Jurkat, Clone E6-1 (cell line): ENCODE data around the gene CLIC4. TPM values are rescaled to one million over a fixed set of nuclear protein-coding genes. Genes with fewer than 3 reads are reported as not detected.
"Not testable (repeated sequence)": the region's sequence is repeated elsewhere in the genome, so short reads cannot be mapped to it uniquely, and the experiment has no call there.

Experiments used
- DNase-seq: peaks from one replicate; pipeline ENCODE4 v3.0.0-alpha.2; 2011; ENCODE audit warnings: low read depth, low spot score
- H3K4me3 ChIP-seq: 2 replicates; pipeline ENCODE4 v1.5.1; 2011; ENCODE audit warnings: mild to moderate bottlenecking, low read length, control low read depth, moderate library complexity
- polyA plus RNA-seq: library from polyadenylated mRNA; unstranded; fragments of >200 nt; gene quantifications from one replicate; pipeline ENCODE4 v1.2.1, GENCODE V29; 2012; ENCODE audit warnings: missing spikeins; ENCODE audit not compliant: insufficient read length, insufficient read depth

Gene CLIC4
- polyA plus RNA-seq: 34.7 TPM

DNA sequence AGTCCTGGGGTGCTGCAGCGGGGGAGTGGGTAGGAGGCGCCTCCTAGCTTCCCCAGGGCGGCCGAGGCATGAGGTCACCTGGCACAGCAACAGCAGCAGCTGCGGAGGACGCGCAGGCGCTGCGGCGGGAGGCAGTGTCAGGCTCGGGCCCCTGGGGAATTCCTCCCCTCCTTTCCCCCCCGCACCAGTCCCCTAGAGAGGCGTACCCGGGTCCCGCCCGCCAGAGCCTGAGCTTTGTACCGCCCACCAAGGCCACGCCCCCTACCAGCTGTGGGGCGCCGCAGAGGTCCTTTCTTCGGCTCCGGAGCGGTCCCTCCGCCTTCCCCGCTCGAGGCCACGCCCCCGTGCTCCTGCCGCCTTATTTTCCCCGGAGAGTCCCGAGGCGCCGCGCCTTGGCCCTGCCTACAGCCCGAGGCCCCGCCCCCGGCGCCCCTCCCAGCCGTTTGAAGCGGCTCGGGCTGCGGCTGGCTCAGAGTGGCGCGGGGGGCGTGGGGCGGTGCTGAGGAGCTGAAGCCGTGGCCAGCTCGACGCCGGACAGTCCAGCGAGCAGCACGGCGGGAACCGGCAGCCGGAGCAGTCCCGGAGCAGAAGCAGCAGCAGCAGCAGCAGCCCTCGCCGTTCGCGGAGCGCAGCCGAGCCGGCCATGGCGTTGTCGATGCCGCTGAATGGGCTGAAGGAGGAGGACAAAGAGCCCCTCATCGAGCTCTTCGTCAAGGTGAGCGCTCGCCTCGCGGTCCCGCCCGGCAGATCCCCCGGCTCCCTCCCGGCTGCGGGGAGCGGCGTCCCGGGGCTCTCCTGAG is at the start of gene CLIC4:
Gene CLIC4 (plus strand): TSS at position 537 of the 800 bp plus-strand sequence. CDS start 107 bp downstream, at position 644.
- DNase-seq: peak; percentile 96
- peak within 1 kb of the TSS; percentile 79 for H3K4me3 ChIP-seq

DNA sequence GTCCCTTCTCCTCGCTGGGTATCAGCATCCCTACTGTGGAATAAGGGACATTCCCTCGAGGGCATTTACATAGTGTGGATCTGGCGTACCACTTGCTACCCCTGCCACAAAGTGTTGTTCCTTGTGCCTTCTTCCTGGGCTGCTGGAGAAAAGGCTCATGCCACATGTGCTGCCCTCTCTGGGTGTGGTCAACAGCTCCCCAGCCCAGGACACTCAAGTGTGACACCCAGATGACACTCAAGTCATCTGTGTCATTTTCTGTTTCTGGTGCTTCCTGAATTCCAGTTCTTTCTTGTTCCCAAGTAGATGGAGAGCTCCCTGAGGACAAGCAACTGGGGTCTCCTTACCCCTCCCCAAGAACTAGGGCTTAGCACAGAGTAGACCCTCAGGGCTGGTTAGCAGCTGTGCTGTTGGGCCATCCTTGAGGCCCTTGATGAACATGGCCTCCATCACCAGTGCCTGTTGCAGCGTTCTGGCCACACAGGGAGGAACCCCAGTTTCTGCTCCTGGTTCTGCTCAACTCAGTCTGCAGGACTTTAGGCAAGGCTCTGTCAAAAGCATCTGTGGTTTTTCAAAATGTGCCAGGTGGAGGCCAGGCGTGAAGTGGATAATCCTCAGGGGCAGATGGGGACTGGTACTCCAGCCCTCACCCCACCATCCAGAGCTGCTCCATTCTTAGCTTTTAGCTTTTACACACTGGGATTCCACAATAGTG is 49.0 kb upstream of the CLIC4 start:
- no peak overlapping the region for H3K4me3 ChIP-seq
- DNase-seq: no peak

DNA sequence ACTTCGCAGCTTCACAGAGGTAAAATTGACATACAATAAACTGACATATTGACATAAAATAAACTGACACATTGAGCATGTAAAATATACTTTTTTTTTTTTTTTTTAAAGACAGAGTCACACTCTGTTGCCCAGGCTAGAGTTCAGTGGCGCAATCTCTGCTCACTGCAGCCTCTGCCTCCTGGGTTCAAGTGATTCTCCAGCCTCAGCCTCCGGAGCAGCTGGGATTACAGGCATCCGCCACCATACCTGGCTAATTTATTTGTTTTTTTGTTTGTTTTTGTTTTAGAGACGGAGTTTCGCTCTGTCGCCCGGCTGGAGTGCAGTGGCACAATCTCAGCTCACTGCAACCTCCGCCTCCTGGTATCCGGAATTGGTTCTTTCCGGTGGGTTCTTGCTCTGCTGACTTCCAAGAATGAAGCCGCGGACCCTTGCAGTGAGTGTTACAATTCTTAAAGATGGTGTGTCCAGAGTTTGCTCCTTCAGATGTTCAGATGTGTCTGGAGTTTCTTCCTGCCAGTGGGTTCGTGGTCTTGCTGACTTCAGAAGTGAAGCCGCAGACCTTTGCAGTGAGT is 48.4 kb upstream of the CLIC4 start:
- no peak overlapping the region for H3K4me3 ChIP-seq

DNA sequence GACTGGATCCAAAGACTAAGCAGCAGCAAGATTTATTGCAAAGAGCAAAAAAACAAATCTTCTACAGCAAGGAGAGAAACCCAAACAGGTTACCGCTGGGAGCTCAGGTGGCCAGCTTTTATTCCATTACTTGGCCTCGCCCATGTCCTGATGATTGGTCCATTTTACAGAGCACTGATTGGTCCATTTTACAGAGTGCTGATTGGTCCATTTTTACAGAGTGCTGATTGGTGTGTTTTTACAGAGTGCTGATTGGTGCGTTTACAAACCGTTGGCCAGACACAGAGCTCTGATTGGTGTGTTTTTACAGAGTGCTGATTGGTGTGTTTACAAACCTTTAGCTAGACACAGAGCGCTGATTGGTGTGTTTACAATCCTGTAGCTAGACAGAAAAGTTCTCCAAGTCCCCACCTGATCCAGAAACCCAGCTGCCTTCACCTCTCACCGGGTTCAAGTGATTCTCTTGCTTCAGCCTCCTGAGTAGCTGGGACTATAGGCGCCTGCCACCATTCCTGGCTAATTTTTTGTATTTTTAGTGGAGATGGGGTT is 47.7 kb upstream of the CLIC4 start:
- not testable (repeated sequence) for DNase-seq, H3K4me3 ChIP-seq

More for the DNA sequence above, 48.4 kb upstream of the CLIC4 start:
- DNase-seq: no peak

DNA sequence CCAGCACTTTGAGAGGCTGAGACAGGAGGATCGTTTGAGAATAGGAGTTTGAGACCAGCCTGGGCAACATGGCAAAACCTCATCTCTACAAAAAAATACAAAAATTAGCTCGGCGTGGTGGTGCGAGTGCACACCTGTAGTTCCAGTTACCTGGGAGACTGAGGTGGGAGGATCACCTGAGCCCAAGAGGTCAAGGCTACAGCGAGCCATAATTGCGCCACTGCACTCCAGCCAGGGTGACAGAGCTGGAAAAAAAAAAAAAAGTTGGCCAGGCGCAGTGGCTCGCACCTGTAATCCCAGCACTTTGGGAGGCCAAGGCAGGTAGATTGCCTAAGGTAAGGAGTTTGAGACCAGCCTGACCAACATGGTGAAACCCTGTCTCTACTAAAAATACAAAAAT is 46.9 kb upstream of the CLIC4 start:
- H3K4me3 ChIP-seq, DNase-seq: not testable (repeated sequence)

DNA sequence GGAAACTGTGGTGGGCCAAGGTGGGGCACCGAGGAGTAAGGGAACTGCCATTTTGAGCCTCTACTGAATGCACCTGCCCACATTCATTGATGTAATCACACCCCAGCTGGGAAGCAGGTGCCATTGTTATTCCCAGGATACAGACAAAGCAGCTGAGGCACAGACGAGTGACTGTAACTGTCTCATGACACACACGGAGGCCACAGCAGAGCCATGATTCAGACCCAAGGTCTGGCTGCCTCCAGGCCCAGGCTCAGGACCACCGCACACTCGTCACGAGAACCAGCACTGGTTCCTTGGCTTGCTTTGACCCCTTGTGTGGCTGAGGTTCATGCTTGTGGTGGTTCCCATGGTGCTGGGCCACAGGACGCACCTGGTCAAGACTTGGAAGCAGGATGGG is 45.6 kb upstream of the CLIC4 start:
- DNase-seq: no peak
- no peak overlapping the region for H3K4me3 ChIP-seq

DNA sequence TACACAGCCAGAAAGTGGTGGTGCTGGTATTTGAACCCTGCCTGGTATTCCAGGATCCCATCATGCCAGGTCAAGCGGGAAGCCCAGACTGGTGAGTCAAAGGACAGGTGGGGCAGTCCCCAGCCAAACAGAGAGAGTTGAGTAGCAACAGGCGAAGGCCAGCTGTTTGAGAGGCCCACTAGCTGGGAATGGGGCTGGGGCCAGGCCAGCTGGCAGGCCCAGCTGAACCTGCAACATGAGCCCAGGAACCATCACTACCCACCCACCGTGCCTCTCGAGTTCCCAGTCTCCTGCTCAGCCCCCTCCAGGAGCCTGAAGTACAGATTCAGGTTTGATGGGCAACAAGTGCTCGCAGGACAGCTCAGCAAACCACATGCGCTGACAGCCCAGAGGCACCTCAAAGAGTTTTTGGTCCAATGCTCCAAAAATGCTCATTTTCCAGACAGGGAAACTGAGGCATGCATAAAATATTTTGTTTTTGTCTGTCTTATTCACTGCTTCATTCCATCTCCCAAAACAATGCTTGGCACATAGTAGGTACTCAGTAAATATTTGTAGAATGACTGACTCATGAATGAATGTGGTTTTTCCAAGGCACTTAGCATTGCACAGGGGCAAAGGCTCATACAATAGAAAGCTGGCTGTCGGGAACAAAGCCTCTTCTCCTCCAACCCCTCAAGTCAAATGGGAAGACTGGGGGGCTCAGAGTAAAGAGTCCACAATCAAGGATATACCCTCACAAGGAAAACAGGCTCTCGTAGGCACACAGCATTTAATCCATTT is 42.5 kb upstream of the CLIC4 start:
- H3K4me3 ChIP-seq: no peak overlapping the region
- DNase-seq: no peak

DNA sequence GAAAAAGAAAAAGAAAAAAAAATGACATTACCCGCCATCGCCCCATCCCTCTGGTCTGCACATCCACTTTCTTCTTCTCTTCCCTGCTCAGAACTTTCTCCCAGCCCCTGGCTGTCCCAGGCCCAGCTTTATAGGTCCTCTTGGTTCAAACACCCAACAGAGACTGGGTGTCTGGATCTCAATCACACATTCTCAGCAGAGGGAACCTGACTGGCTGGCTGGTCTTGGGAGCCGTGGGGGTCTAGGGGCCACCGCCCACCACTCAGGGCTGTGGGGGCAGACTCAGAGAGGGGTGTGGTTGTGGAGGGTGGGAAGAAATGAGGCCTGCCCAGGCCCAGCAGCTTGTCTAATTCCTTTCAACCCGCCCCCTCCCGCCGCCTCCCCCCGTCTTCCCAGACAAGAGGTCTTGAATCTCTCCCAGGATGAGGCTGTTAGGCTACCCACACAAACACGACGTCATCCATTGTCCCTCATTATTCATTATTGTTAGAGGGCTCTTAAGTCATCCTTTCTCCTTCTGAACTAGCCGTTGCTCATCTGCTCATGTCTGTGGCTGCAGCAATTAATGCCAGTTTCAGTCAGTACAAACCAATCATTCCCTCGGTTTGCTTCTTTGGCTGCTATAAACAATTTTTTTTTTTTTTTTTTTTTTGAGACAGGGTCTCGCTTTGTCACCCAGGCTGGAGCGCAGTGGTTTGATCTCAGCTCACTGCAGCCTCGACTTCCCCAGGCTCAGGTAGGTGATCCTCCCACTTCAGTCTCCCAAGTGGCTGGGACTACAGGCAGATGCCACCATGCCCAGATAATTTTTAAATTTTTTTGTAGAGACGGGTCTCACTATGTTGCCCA is 40.6 kb upstream of the CLIC4 start:
- DNase-seq: no peak
- H3K4me3 ChIP-seq: no peak overlapping the region

DNA sequence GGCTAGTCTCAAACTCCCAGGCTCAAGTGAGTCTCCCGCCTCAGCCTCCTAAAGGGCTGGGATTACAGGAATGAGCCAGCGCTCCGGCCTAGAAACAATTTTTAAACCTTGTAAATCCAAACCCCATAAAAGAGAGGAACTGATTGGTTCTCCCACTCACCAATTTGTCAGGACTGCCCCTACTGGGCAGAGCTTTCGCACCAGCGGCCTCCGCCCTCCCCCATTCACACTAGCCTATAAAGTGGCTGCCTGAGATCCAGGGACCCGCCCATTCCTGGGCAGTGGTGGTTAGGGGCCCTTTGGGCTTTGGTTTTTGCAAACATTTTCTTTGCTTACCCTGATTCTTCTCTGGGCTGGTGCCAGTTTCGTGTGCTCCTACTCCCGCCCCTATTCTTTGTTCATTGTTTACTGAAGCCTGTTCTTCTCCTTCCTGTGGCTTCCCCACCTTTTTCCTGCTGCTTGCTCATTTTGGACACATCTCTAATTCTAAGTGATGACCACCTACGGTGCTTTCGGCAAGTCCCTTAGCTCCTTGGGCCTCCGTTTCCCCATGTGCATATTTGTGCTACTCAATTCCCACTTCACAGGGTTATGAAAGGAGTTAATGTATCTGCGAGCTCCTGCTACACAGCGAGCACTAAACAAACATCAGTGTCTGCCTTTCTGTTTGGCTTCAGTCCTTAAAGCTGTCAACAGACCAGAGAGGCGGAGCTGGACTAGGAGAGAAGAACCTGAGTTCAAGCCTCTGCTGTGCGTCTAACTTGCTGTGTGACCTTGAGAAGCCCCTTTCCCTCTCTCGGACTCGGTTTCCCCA is 39.8 kb upstream of the CLIC4 start:
- DNase-seq: no peak
- no peak overlapping the region for H3K4me3 ChIP-seq

DNA sequence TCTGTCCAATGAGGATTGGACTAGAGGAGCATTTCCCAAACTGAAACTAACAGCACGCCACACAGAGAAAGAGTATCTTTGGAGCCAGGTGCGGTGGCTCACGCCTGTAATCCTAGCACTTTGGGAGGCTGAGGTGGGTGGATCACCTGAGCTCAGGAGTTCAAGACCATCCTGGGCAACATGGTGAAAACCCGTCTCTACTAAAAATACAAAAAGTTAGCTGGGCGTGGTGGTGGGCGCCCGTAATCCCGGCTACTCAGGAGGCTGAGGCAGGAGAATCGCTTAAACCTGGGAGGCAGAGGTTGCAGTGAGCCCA is 39.2 kb upstream of the CLIC4 start:
- DNase-seq, H3K4me3 ChIP-seq: not testable (repeated sequence)

DNA sequence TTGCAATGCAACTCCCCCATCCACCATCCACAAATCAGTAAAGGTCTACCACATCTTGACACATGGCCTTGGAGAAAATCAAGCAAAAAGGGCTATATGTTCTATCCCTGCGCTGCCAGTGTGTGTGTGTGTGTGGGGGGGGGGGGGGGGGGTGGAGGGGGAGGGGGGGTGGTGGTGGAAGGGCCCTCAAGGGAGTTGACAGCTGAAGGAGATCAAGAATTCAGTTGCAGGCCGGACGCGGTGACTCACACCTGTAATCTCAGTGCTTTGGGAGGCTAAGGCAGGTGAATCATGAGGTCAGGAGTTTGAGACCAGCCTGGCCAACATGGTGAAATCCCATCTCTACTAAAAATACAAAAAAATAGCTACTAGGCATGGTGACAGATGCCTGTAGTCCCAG is 37.6 kb upstream of the CLIC4 start:
- DNase-seq: no peak
- H3K4me3 ChIP-seq: no peak overlapping the region

DNA sequence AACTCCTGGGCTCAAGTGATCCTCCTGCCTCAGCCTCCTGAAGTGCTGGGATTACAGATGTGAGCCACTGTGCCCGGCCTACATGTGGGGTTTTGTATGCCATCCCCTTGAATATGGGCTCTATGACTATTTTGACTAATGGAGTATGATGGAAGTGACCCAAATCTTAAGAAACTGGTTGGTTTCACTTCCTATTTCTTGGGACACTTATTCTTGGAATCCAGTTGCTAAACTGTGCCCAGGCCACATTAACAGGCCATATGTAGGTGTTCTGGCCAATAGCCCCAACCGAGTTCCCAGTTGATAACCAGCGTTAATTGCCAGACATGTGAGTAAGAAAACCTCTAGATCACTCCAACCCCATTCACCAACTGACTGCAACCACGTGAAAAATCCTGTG is 36.3 kb upstream of the CLIC4 start:
- H3K4me3 ChIP-seq: no peak overlapping the region
- DNase-seq: no peak

DNA sequence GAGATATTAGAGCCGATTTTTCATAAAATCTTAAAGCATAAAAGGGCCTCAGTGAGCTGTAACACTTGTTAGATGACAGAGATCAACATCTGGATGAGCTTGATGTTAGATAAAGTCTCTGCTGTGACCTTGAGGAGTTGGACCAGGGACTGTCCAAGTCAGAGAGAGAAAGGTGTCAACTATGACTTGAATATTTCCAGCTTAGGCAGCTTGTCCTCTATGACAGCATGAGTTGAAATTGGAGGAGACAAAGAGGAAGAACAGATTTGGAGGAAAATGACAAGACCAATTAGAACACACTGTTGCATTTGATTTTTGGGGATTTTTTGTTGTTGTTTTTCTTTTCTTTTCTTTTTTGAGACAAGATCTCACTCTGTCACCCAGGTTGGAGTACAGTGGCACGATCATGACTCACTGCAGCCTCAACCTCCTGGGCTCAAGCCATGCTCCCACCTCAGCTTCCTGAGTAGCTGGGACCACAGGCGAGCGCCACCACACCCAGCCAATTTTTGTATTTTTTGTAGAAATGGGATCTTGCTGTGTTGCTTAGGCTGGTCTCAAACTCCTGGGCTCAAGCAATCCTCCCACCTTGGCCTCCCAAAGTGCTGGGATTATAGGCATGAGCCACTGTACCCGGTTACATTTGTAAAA is 35.3 kb upstream of the CLIC4 start:
- no peak for DNase-seq
- no peak overlapping the region for H3K4me3 ChIP-seq

DNA sequence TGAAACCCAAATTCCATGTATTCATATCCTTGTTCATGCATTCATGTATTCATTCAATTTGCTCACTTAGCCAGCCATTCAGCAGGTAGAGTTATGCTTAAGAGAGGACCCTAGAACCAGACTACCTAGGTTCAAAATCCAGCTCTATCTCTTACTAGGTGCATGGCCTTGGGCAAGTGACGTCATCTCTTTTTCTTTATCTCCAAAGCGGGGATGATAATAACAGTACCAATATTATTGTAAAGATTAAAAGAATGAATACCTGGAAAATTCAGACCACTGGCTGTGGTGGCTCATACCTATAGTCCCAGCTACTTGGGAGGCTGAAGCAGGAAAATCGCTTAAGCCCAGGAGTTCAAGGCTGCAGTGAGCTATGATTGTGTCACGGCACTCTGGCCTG is 33.9 kb upstream of the CLIC4 start:
- no peak overlapping the region for H3K4me3 ChIP-seq
- no peak for DNase-seq

DNA sequence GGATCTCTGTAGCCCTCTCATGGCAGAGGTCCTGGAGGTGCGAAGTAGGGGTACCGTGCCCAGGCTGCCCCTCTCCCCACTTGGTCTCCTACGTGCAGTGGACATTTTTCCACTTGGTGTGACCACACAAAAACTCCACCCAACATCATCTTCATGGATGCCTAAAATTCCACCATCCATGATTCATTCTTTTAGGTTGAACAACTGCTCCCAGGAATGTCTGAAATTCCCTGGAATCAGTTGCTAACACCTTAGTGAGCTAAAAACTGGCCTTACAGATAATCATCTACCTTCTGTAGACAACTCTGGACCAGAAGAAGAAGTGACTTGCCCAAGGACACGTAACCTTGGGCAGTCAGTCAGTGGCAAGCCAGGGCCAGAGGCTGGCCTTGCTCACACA is 32.1 kb upstream of the CLIC4 start:
- H3K4me3 ChIP-seq: no peak overlapping the region
- no peak for DNase-seq

DNA sequence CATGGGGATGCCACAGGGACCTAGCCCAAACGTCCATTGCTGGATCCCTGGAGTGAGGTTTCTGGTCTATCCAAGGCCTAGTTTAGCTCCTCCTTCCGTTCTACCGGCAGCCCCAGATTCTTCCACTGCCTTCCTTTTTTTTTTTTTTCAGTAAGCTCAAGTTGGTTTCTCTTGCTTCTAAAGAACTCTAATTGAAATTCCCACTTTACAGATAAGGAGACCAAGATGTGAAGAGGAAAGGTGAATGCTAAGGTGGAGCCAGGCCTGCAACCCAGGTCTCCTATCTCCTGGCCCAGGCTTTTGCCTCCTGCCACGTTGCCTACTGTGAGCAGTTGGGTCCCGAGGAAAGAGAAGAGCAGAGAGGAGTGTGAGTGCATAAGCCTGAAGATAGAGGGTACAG is 31.5 kb upstream of the CLIC4 start:
- DNase-seq: no peak
- no peak overlapping the region for H3K4me3 ChIP-seq

DNA sequence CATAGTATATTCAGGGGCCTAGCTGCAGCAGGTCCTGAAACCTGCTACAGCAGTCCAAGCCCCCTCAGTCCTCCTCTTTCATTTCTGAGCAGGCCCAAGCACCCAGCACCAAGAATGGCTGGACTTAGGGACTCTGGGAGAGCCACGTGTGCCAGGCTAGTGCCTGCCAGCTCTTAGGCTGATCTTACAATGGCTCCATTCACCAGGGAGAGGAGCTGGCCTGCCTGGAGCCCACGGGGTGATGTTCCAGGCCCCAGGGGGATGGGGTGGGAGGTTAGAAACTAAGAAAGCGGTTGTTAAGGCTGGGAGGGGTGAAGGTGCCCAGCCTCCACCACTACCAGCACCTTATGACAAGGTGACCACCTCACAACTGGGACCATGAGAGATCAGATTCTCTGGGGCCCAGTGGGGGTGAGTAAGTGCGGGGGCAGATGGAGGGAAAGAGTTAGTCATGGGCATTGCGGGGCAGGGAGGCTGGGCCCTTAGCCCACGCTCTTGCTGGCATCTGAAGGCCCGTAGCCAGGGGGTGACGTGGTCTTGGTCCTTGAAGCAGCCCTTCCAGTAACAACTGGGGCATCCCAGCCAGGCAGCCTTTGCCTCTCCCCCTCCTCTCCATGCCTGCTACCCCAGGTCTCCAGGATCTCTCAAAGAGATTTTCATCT is 30.3 kb upstream of the CLIC4 start:
- DNase-seq: no peak

More for the DNA sequence above, 30.3 kb upstream of the CLIC4 start:
- no peak overlapping the region for H3K4me3 ChIP-seq
